GM04503 (cell line): ENCODE measurements around the gene MSH2.
"Not testable (repeated sequence)": the region's sequence is repeated elsewhere in the genome, so short reads cannot be mapped to it uniquely, and the experiment has no call there.

Experiments used
- DNase-seq: peaks from one replicate; pipeline ENCODE4 v3.0.0-alpha.2; 2012; ENCODE audit warnings: low read depth

The MSH2 gene

DNA sequence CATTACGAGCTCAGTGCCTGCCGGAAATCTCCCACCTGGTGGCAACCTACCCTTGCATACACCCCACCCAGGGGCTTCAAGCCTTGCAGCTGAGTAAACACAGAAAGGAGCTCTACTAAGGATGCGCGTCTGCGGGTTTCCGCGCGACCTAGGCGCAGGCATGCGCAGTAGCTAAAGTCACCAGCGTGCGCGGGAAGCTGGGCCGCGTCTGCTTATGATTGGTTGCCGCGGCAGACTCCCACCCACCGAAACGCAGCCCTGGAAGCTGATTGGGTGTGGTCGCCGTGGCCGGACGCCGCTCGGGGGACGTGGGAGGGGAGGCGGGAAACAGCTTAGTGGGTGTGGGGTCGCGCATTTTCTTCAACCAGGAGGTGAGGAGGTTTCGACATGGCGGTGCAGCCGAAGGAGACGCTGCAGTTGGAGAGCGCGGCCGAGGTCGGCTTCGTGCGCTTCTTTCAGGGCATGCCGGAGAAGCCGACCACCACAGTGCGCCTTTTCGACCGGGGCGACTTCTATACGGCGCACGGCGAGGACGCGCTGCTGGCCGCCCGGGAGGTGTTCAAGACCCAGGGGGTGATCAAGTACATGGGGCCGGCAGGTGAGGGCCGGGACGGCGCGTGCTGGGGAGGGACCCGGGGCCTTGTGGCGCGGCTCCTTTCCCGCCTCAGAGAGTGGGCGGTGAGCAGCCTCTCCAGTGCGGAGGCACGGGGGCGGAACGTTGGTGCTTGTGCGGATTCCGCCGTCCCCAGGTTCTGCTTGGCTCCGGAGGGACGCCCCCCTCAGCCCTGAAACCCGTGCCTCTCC is at the start of gene MSH2:
MSH2 (plus strand) TSS at position 352 of the 804 bp plus-strand sequence; CDS start at position 388, 36 bp downstream.
- no peak for DNase-seq

DNA sequence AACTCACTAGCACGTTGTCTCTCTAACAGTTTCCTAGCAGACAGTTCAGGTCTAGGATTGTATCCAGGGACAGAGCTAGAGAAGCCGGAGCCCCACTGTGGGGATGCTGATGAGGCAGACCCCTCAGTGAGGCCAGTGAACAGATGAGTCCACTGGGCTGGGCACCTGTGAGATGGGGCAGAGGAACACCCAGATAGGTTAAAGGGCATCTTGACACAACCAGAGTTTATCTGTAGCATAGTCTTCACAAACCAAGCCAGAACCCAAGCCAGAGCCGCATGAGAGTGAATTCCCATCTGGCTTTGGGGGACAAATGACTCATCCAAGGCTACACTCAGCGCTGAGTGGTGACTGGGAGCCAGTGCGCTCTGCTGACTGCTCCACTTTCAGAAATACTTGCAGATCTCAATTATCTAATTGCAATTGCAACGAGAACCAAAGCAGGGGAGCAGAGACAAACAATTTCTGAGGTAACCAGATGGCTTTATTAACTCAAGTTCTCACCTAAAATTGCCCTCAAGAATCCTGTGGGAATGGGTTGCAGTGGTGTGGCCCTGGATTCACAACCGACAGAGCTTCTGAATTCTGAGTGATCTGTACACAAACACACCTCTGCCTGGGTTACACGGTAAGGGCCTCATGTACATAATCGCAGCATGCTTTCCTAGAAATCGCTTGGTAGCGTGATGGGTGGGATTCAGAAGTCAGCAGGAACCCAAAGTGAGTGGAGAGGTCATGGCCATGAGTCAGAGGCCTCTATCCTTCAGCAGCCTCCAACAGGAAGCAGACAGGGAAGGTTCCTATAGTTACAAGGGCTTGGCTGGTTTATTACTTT is 48.7 kb upstream of the MSH2 start:
- no peak for DNase-seq

DNA sequence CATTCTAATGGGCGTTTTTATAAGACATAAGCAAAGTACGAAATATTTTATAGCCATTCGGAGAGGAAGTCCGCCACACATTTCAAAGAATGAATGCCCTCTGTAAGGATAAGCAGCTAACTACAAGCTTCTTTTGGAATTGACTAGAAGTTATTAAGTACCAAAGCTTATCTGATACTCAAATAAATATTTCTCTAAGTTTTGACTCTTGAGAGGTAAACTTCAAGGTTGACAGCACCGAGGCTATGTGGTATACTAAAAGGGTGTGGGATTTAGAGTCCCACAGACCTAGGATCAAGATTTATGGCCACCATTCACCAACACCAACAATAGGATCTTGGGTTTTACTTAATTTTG is 48.1 kb upstream of the MSH2 start:
- DNase-seq: no peak

DNA sequence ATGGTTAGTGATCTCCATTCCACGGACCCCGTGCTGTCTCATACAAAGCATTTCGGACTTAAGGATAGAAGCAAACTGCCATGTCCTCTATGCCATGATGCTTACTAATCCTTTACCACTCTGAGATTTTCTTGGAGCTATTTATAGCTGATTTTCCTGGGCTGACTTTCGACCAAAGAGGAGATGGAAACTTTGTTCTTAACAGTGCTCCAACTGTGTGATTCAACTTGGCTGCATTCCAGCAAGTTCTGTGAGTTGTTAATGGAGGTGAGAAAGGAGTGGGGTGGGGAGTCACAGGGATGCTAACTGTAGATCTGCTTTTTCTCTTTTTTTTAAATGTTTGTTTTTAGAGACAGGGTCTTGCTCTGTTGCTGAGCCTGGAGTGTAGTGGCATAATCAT is 45.5 kb upstream of the MSH2 start:
- DNase-seq: no peak

DNA sequence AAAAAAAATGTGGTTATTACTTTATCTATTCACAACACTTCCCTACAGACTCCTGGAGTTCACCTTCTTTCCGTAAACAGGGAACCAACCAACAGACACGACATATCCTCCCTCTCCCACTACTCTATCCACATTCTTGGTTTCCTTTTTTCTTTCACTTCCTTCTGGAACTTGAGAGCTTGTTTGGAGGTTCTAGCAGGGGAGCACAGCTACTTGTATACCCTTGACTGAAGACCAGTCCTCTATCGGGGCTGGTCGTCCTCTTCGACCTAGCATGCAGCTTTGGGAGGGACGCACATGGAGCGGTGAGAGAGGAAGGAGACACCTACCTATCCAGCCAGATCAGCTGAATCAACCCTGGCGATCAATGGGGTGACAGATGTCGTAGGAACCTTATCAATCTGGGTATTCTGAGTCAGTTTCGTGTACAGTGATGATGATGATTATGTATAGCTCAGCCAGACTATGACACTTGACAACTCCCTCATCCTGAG is 43.5 kb upstream of the MSH2 start:
- DNase-seq: no peak

- DNase-seq: no peak
Measured at GRCh38 chr2:47360283-47360682, 42.7 kb upstream of the MSH2 start.

DNA sequence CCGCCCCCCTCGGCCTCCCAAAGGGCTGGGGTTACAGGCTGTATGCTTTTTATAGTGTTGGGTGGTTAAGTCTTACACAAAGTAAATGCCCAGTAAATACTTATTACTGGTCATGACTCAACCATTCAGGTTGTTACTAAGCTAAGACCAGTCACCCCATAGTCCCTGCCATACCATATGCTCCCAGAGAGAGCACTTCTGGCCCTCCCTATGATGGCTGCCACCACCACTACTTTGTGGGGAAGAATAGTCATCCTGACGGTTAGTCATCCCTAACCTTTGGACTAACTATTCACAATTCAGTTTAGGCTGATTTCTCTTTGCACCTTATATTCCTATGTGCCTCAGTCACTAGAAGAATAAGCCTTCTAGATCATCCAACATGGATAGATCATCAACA is 42.0 kb upstream of the MSH2 start:
- peak; percentile 21 for DNase-seq

GRCh38 chr2:47361505-47362229 is 41.3 kb upstream of the MSH2 start:
- DNase-seq: not testable (repeated sequence)

DNA sequence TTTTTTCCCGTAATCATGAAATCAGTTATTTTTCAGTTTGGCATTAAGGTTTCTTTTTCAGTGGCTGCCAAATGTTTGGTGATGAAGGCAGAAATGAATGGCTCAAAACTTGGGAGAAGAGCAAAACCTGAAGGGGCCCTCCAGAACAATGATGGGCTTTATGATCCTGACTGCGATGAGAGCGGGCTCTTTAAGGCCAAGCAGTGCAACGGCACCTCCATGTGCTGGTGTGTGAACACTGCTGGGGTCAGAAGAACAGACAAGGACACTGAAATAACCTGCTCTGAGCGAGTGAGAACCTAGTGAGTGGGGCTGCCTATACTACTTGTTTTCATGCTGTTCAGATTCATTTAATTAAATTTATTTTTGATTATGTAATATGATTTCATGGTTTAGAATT is 29.2 kb upstream of the MSH2 start:
- no peak for DNase-seq

DNA sequence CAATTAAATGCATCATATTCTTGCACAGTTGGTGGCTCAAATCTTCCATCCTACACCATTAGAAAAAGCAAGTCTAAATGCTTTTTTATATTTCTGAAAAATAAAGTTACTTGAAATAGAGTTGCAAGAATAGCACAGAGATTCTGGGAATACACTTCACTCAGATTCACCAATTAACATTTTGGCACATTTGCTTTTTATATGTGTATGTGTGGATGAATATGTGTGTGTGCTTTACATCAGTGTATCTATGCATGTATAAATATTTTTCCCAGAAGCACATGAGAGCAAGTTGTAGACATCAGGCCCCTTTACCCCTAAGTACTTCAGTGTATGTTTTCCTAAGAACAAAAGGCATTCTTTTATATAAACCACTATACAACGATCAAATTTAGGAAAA is 27.6 kb upstream of the MSH2 start:
- no peak for DNase-seq

- DNase-seq: no peak
Measured at GRCh38 chr2:47379384-47379783, 23.6 kb upstream of the MSH2 start.

GRCh38 chr2:47381408-47381807 is 21.5 kb upstream of the MSH2 start:
- no peak for DNase-seq

GRCh38 chr2:47386551-47386950 is 16.4 kb upstream of the MSH2 start:
- DNase-seq: no peak

- DNase-seq: no peak
Measured at GRCh38 chr2:47388888-47389287, 14.1 kb upstream of the MSH2 start.

DNA sequence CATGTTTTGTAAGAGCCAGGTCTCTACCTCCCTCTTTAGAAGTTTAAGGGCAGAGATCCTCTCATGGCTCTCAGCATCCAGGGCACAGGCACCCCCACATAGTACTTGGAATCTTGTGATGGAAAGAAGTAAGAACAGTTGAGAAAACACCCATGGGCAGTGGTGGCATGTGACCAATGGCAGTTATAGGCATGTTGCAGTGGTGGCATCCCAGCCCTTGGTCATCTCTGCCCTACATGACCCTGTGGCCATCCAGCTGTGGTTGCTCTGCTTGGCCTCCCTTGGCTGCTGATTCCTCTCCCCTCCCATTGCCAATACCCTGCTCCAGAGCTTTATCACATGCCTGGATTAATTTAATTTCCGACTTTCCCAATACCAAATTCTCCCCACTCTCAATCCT is 13.3 kb upstream of the MSH2 start:
- no peak for DNase-seq

GRCh38 chr2:47401789-47402554 is 984 bp upstream of the MSH2 start:
- no peak for DNase-seq

DNA sequence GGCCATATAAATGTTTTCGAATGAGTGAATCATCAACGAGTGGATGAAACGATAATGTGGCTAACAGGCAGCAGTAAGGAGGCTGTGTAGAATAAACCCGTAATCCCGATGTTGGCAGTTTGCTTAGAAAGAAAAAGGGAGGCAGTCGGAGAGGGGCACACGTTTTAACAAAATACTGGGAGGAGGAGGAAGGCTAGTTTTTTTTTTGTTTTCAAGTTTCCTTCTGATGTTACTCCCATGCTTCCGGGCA is 476 bp upstream of the MSH2 start:
- no peak for DNase-seq

- DNase-seq: no peak
Measured at GRCh38 chr2:47403609-47404193, 745 bp downstream of the MSH2 start.

GRCh38 chr2:47404356-47404755 is 1.4 kb downstream of the MSH2 start:
- DNase-seq: no peak

DNA sequence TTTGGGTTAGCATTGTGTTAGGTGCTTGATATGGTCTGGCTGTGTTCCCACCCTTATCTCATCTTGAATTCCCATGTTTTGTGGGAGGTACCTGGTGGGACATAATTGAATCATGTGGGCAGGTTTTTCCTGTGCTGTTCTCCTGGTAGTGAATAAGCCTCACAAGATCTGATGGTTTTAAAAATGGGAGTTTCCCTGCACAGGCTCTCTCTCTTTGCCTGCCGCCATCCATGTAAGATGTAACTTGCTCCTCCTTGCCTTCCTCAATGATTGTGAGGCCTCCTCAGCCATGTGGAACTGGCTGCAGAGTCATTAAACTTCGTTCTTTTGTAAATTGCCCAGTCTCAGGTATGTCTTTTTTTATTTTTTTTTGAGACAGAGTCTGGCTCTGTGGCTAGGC is 2.8 kb downstream of the MSH2 start:
- no peak for DNase-seq

DNA sequence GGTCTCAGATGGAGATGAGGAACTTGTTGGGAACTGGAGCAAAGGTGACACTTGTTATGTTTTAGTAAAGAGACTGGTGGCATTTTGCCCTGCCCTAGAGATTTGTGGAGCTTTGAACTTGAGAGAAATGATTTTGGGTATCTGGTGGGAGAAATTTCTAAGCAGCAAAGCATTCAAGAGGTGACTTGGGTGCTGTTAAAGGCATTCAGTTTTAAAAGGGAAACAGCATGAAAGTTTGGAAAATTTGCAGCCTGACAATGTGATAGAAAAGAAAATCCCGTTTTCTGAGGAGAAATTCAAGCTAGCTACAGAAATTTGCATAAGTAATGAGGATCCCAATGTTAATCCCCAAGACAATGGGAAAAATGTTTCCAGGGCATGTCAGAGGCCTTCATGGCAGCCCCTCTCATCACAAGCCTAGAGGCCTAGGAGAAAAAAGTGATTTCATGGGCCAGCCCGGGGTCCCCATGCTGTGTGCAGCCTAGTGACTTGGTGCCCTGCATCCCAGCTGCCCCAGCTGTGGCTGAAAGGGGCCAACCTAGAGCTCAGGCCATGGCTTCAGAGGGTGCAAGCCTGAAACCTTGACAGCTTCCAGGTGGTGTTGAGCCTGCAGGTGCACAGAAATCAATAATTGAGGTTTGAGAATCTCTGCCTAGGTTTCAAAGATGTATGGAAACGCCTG is 3.8 kb downstream of the MSH2 start:
- not testable (repeated sequence) for DNase-seq
